Measurements from ENCODE around the gene C20orf96.
"Not testable (repeated sequence)": the region's sequence is repeated elsewhere in the genome, so short reads cannot be mapped to it uniquely, and the experiment has no call there.

The C20orf96 gene

DNA sequence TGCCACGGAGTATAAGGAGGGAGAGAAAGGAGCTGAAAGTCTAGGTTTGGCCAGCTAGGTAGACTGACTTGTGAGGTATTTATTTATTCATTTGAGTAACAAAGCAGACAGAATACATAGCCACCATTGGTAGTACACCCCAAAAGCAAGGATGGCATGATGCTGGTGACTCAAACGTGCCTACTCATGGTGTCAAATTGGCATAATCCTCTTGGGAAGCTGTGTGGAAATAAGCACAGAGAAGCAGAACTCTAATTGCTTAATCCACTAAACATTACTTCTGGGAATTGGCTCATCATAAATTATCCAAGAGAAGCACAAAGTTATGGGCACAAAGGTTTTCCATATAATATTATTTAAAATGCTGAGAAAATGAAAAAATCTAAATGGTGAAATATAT is 30.6 kb downstream of the C20orf96 start:
- in situ Hi-C loops (cut with MboI; ENCODE audit: low sequenced_read_pairs, unreplicated experiment): no loop called here

DNA sequence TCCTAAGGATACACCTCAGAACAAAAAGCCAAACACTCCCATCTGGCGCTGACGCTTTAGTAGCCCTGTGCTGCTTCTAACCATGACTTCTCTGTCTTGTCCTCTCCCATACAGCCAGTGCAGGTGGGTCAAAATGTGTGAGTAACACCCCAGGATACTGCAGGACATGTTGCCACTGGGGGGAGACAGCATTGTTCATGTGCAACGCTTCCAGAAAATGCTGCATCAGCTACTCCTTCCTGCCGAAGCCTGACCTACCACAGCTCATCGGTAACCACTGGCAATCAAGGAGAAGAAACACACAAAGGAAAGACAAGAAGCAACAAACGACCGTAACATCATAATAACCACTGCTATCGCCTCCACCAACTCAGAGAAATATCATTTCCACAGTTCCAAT is 31.6 kb downstream of the C20orf96 start:
- in situ Hi-C loops (cut with MboI; ENCODE audit: low sequenced_read_pairs, unreplicated experiment): no loop called here
- TF ChIP-seq, protein P1, sequence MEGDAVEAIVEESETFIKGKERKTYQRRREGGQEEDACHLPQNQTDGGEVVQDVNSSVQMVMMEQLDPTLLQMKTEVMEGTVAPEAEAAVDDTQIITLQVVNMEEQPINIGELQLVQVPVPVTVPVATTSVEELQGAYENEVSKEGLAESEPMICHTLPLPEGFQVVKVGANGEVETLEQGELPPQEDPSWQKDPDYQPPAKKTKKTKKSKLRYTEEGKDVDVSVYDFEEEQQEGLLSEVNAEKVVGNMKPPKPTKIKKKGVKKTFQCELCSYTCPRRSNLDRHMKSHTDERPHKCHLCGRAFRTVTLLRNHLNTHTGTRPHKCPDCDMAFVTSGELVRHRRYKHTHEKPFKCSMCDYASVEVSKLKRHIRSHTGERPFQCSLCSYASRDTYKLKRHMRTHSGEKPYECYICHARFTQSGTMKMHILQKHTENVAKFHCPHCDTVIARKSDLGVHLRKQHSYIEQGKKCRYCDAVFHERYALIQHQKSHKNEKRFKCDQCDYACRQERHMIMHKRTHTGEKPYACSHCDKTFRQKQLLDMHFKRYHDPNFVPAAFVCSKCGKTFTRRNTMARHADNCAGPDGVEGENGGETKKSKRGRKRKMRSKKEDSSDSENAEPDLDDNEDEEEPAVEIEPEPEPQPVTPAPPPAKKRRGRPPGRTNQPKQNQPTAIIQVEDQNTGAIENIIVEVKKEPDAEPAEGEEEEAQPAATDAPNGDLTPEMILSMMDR (IDR thresholded peaks at IDR 0.05; ENCODE audit: borderline replicate concordance, control extremely low read depth, extremely low read depth, insufficient read depth, missing control alignments): no peak
- DNase-seq (ENCODE audit: low spot score): no peak

More for the DNA sequence above, 30.6 kb downstream of the C20orf96 start:
- no peak for DNase-seq (ENCODE audit: low spot score)
- TF ChIP-seq, protein P1 (IDR thresholded peaks at IDR 0.05; ENCODE audit: borderline replicate concordance, control extremely low read depth, extremely low read depth, insufficient read depth, missing control alignments): no peak

DNA sequence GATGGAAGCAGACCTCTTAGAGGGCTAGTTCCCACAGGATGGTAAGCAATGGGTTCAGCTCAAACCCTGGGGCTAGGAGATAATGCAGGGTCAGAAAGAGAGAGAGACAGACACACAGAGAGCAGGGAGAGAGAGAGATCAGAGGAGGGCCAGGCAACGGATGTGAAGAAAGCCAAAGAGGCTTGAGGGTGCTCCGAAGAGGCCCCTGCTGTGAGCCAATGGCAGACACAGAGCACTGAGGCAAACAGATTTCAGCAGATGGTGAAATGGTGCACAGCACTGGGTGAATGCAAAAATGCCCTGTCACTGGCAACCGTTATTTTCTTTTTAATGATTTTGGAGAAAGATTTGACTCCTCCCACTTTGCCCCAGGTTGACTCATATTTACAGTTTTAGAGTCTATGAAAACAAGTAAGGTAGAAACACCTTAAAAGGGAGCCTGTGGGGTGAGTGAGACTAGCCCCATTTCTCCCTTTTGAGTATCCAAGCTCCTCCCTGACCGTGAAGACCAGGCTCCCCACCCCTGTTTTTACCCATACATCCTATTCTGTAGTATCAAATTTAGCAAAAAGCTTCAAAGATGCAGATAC is 32.2 kb downstream of the C20orf96 start:
- in situ Hi-C loops (cut with MboI; ENCODE audit: low sequenced_read_pairs, unreplicated experiment): no loop called here
- DNase-seq (ENCODE audit: low spot score): no peak
- TF ChIP-seq, protein P1 (IDR thresholded peaks at IDR 0.05; ENCODE audit: borderline replicate concordance, control extremely low read depth, extremely low read depth, insufficient read depth, missing control alignments): no peak

DNA sequence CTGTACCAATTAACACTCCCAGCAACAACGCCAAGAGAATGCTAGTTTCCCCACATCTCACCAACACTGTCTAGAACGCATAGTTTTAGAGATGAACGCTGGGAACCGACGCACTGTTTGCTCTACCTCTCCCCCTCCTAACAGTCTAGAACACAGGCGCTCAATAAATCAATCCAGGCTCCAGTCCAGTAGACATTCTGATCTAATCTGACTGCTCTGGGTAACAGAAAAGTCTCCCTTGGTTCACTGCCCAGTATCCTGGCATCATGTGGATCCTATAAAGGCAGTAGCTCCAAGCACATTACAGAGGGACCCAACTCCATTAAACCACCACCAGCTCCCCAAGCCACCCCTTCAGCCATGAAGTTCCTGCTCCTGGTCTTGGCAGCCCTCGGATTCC is 33.1 kb downstream of the C20orf96 start, which contains the start of gene DEFB132:
Gene DEFB132, plus strand, starts transcription at position 306 of the 400 bp plus-strand sequence. Its CDS starts 55 bp downstream, at position 361.
- in situ Hi-C loops (cut with MboI; ENCODE audit: low sequenced_read_pairs, unreplicated experiment): no loop called here
- TF ChIP-seq, protein P1 (IDR thresholded peaks at IDR 0.05; ENCODE audit: borderline replicate concordance, control extremely low read depth, extremely low read depth, insufficient read depth, missing control alignments): no peak
- DNase-seq (ENCODE audit: low spot score): no peak

DNA sequence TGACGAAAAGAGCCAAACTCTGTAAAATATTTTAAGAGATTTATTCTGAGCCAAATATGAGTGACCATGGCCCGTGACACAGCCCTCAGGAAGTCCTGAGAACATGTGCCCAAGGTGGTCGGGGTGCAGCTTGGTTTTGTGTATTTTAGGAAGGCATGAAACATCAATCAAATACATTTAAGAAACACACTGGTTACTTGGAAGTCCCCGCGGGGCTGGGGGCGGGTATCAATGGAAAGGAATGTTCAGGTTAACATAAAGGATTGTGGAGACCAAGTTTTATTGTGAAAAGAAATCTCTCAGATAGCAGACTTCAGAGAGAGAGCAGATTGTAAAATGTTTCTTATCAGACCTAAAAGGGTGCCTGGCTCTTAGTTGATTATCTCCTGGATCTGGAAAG is 37.1 kb downstream of the C20orf96 start:
- DNase-seq (ENCODE audit: low spot score); in situ Hi-C loops (cut with MboI; ENCODE audit: low sequenced_read_pairs, unreplicated experiment): not testable (repeated sequence)

DNA sequence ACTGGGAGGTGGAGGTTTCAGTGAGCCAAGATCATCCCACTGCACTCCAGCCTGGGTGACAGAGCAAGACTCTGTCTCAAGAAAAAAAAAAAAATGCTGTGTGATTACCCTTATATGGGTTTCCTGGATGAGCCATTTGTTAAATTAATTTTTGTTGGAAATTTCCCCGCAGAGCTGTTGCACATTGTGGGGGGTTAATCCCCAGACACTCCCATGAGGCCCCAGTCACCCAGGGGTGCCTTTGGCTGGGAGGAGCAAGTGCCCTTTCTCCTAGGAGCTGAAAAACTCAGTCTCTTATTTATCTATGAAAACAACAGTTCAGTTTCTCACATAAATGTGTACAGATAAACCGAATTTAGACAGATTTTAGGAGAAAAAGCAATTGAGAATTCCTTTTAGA is 37.7 kb downstream of the C20orf96 start:
- in situ Hi-C loops (cut with MboI; ENCODE audit: low sequenced_read_pairs, unreplicated experiment): no loop called here
- DNase-seq (ENCODE audit: low spot score): no peak
- TF ChIP-seq, protein P1 (IDR thresholded peaks at IDR 0.05; ENCODE audit: borderline replicate concordance, control extremely low read depth, extremely low read depth, insufficient read depth, missing control alignments): no peak

DNA sequence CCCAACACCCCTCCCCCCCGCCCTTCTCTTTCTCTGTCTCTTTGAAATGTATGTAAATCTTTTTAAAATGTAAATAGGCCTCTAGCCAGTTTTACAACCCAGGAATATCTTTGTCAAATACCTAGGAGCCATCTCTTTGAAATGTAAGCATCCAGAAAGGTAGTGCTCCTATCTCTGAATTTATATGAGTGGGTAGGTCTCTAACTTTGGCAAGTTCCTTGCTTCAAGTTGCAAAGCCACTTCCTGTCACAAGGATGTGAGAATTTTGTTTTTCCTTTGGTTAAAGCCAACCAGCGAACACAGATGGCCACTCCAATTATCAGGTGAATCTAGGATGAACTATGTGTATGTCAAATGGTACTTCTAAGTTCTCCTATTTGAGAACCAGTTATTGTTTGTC is 39.2 kb downstream of the C20orf96 start:
- in situ Hi-C loops (cut with MboI; ENCODE audit: low sequenced_read_pairs, unreplicated experiment): no loop called here
- TF ChIP-seq, protein P1 (IDR thresholded peaks at IDR 0.05; ENCODE audit: borderline replicate concordance, control extremely low read depth, extremely low read depth, insufficient read depth, missing control alignments): no peak
- no peak for DNase-seq (ENCODE audit: low spot score)

All from GM13976 (cell line).